ENCODE results near the gene ABO. TPM values are rescaled to one million over a fixed set of nuclear protein-coding genes. Genes with fewer than 3 reads are reported as not detected.
"Not testable (repeated sequence)": the region's sequence is repeated elsewhere in the genome, so short reads cannot be mapped to it uniquely, and the experiment has no call there.

The ABO gene
- polyA plus RNA-seq, 4 donors: 13.2 to 32.8 (median 18.4) TPM

GRCh38 chr9:133248726-133249295 is 26.2 kb downstream of the ABO start:
- no peak for DNase-seq (ENCODE audit: low read depth in 4 of 4, low spot score in 2 of 4)

DNA sequence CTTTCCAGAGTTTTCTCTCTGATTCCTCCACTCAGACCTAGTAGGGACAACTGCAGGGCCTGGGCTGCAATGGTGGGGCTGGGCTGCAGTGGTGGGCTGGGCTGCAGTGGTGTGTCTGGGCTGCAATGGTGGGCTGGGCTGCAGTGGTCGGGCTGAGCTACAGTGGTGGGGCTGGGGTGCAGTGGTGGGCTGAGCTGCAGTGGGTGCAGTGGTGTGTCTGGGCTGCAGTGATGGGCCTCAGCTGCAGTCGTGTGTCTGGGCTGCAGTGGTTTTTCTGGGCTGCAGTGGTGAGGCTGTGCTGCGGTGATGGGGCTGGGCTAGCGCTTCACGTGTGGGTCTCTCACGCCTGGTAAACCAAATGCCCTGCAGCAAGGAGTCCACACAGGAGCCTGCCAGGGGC is 27.4 kb downstream of the ABO start:
- no peak for DNase-seq (ENCODE audit: low read depth in 4 of 4, low spot score in 2 of 4)

GRCh38 chr9:133246991-133247390 is 28.0 kb downstream of the ABO start:
- DNase-seq (ENCODE audit: low read depth in 4 of 4, low spot score in 2 of 4): no peak

DNA sequence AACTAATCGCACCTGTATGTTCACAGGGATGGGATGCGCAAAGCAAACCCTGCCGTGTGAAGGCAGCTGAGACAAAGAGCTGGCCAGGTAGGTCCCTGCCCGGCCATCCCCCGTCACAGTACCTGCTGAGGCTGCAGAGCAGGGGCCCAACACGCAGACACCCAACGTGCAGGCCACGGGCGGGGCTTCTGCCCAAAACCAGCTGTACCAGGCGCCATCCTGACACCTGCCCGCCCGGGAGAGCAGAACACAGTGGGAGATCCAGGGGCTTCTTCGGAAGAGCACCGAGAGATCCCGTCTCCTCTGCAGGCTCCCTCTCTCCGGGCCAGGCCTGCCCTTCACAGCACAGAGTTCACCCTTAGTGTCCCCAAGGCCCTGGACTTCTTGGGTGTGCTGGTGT is 28.4 kb downstream of the ABO start:
- no peak for DNase-seq (ENCODE audit: low read depth in 4 of 4, low spot score in 2 of 4)

DNA sequence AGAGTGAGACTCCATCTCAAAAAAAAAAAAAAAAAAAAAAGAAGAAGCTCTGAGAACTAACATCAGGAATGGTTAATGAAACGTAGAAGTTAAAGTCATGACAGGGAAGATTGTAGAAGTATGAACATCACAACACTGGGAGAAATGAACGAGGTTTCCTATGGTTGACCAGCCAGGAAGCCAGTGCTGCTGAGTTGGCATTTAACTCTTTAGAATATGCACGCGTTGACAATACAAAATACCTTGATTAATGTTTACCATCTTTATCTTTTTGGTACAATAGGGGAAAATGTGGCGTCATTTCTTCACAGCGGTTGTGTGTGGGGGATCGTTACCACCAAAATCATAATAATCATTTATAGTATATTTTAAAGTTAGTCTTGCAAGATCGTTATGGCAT is 32.0 kb downstream of the ABO start:
- no peak for DNase-seq (ENCODE audit: low read depth in 4 of 4, low spot score in 2 of 4)

DNA sequence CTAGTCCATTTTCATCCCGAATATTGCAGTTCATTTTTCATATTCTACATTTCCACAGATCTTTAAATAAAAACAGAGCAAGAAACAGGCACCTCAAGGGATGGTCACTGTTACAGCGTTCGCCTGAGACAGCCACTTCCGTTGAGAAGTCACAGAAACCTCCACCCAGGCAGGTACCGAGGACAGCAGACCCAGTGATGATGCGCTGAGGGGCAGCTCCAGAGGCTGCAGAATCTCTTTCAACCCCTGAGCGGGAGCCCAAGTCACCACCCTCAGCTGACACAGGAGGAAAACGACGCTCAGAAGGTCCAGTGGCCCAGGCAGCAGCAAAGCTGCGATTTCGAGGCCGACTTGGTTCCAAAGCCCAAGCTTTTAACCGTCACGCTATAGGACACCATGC is 32.8 kb downstream of the ABO start:
- DNase-seq (ENCODE audit: low read depth in 4 of 4, low spot score in 2 of 4): no peak

GRCh38 chr9:133239533-133240090 is 35.4 kb downstream of the ABO start:
- DNase-seq (ENCODE audit: low read depth in 4 of 4, low spot score in 2 of 4): no peak

DNA sequence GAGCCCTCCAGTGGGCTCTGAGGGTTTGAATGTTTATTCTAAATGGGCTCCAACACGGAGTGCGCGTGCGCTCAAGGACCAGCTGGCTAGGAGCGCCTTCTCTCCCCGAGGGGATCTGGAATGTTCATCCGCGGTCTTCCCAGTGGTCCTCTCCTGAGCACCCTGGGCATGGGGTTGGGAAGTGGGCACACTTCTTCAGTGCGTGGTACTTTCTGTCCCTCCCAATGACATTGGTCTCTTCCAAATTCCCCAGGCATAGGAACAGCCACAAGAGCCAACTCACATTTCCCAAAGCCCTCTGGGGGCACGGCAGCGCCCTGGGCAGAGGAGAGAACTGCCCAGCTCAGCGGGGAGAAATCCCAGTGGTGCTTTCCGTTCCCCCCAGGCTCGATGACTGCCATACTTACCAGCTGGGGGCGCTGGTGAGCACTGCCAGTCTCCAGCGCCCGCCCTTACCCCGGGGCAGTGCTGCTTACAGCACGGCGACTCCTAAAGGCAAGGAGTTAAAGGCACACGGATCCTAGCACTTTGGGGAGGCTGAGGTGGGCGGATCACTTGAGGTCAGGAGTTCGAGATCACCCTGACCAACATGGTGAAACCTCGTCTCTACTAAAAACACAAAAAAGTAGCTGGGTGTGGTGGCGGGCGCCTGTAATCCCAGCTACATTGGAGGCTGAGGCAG is 36.0 kb downstream of the ABO start:
- DNase-seq (ENCODE audit: low read depth in 4 of 4, low spot score in 2 of 4): peak in 1 of 4 donors; percentile 22

GRCh38 chr9:133238272-133238850 is 36.6 kb downstream of the ABO start:
- no peak for DNase-seq (ENCODE audit: low read depth in 4 of 4, low spot score in 2 of 4)

DNA sequence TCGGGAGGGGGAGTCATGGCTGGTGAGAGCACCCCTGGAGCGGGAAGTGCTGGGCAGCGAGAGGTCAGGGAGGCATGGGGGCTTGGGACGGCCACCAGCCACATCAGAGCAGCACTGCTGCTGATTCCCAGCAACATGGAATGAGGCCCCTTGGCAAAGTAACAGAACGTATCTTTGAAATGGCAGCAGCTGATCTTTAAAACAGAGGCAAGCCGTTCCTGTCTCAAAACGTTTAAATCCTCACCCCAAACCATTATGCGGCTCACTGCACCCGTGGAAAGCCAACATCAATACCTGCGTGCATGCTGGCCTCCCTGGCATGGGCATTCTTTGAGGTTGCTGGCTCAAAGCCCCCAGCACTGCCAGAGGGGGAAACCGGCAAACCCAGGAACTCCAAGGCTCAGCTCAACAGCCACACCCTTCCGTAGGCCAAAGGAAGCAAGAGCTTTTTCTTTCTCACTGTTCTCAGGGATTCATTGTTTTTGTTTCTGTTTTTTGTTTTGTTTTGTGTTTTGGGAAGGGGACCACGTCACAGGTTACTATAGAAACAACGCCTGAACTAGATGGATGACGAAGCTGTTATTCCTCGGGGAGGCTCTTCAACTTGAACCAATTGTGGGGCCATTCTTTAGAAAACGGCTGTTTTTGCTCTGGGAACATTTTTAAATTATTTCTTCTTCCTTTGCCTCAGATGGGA is 37.8 kb downstream of the ABO start:
- peak in 1 of 4 donors; percentile 26 for DNase-seq (ENCODE audit: low read depth in 4 of 4, low spot score in 2 of 4)

DNA sequence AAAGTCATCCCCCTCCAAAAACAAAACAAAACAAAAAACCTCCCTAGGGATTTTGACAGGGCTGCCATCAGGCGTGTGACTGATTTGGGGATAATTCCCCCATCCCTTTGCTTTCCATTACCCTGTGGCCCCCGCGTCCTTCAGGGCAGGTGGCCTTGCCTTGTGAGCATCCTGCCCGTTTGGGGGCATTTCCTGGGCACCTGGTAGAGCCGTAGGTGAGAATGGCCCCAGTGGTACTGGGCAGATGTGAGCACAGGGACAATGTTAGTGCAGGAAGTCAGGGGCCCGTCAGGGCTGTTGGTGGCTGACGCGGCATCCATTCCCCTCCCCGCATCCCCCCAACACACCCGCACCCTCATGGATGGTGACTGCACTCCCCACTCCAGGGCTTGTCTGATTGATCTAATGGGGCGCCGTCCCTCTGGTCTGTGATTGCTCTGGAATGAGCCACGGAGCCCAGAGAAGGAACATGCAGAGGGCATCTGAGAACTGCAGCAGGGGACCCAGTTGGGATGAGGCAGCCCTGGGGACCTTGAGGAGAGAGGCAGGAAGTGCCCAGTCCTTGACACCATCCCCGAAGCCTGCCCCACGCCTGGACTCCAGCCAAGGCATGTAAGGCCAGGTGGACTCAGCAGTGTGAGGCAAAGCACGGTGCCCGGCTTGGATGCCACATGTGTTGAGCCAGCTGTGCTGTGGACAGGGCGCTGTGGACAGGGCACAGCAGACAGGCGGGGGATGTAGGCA is 38.5 kb downstream of the ABO start:
- DNase-seq (ENCODE audit: low read depth in 4 of 4, low spot score in 2 of 4): not testable (repeated sequence)

GRCh38 chr9:133235549-133236222 is 39.3 kb downstream of the ABO start:
- no peak for DNase-seq (ENCODE audit: low read depth in 4 of 4, low spot score in 2 of 4)

DNA sequence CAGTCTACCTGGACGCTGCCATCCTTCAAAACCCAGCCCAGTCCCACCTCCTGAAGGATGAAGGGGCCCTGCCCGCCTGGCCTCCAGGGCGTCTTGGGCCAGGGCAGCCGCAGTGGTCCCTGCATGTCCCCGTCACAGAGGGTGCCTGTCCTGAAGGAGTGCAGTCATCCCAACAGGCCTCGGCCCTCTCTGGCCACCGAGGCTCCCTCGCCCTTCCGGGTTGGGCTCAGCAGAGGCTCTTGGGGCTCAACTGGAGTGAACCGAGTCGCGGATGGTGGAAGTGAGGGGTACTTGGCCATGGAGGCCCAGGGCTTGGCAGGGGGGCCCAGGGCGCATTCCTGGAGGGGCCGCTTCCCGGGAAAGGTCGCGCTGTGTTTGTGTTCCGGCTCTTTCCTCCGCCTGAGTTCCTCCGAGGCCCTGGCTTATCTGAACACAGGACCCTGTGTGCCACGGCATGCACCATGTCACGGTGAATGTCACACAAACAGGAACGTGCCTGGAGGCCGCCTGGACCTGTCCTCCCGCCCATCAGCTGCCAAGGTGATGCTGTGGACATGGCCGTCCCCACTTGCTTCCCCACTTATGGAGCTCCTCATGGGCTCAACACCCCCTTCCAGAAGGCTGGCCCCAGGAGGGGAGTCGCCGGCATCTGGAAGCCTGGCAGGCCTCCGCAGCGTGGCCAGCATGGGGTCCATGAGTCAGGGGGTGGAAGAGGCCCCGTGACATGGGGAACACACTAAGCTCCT is 40.3 kb downstream of the ABO start:
- no peak for DNase-seq (ENCODE audit: low read depth in 4 of 4, low spot score in 2 of 4)

DNA sequence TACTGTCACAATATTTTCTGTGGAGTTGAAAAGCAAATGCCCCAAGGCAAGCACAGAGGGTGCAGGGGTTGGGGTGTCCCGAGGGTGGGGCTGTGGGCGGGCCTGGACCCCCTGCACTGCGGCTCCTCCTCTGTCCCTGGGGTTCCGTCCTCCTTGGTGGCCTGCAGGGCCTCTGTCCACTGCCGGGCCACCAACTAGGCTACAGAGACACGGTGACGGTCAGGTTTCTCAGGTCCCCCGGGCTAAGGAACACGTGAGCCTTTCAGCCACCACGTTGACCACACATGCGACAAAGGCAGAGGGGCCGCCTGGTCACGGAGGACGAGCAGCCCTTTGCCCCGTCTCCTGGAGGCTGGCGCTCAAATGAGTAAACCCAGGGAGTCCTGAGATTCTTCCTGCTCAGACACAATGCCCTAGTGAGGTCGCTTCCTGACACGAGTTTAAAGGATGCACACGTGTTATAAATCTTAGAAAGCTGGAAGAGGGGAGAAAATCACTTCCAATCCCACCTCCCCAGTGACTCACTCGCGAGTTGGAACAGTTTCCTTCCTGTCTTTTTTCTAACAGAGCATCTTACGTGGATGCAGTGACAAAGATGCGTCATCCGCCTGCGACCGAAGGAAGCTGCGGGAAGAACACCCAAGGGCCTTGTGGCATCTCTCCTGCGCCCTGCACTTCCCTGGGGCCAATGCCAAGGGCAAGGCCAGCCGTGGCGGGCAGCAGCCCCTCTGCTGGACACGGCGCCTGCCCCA is 41.1 kb downstream of the ABO start:
- no peak for DNase-seq (ENCODE audit: low read depth in 4 of 4, low spot score in 2 of 4)

- DNase-seq (ENCODE audit: low read depth in 4 of 4, low spot score in 2 of 4): not testable (repeated sequence)
Measured at GRCh38 chr9:133231934-133232568, 43.0 kb downstream of the ABO start.

- not testable (repeated sequence) for DNase-seq (ENCODE audit: low read depth in 4 of 4, low spot score in 2 of 4)
Measured at GRCh38 chr9:133230514-133230913, 44.5 kb downstream of the ABO start.

GRCh38 chr9:133230093-133230492 is 44.9 kb downstream of the ABO start:
- no peak for DNase-seq (ENCODE audit: low read depth in 4 of 4, low spot score in 2 of 4)

Data from left renal cortex interstitium (tissue), 4 donors.